ENCODE data around the gene GPN1. TPM values are rescaled to one million over a fixed set of nuclear protein-coding genes. Genes with fewer than 3 reads are reported as not detected.
"Not testable (repeated sequence)": the region's sequence is repeated elsewhere in the genome, so short reads cannot be mapped to it uniquely, and the experiment has no call there.

Gene GPN1
- total RNA-seq, 1 donor from 2014 or later = 27.2 TPM

DNA sequence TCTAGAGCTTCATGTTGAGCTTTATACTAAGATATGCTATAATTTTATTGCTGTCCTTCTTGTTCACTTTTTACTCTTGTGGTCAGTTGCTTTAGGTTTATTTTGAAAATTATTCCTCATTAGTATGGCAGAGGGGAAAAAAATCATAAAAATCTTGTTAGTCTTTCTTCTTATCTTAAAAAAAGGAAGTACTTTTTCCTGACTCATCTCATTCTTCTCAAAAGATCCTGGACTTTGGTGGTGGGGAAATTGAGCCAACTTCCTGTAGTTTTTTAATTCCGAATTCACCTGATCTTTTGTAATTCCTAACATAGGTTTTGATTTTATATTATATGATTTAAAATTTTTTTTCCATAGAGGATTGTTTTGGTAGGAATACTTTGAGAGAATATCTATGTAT, 38.6 kb downstream of the GPN1 start:
- DNase-seq (ENCODE audit: low spot score) = no peak

DNA sequence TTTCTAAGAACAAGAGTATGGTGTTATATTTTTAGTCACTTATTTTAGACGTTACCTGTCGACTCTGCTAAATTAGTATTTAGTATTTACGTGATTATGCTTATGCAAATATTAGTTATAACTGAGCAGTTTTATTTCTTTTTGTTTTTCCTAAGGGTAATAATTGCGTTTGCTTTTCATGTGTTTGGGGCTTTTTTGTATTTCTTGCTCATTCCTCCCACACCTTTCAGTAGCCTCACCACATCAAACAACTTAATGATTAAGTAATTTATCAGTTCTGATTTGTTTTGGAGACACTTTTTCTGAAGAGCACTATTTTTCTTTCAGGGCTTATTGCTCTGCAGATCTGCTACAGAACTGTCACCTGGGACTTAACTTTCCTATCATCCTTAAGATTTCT, 42.4 kb downstream of the GPN1 start:
- DNase-seq (ENCODE audit: low spot score) = no peak

DNA sequence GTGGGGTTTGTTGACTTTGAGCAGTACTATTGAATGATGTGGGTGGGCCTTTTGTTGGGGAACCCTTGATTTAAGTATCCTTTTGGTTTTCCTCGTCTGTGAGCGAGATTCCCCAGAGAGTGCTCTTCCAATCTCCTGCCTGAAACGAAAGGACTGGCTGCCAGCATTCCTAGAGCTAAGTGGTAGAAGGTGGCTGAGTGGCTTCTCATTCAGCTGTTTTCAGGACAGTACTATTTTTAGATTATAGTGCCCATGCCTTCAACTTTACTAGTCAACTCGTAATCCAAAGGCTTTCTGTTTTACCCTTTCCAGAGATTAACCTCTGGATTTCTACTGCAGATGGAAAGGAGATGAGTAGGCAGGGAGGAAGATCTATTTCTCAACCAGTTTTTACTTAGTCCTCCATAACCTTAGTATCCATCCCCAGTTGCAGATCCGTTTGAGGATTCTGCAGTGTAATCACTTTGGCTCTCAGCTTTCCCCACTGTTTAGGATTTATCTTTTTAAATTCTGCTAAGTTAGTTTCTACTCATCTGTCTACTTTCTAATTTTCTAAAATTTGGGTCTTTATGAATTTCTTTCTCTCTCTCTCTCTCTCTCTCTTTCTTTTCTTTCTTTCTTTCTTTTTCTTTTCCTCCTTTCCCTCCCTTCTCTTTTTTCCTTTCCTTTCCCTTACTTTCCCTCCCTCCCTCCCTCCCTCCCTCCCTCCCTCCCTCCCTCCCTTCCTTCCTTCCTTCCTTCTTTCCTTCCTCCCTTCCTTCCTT, 44.1 kb downstream of the GPN1 start:
- no peak for DNase-seq (ENCODE audit: low spot score)

DNA sequence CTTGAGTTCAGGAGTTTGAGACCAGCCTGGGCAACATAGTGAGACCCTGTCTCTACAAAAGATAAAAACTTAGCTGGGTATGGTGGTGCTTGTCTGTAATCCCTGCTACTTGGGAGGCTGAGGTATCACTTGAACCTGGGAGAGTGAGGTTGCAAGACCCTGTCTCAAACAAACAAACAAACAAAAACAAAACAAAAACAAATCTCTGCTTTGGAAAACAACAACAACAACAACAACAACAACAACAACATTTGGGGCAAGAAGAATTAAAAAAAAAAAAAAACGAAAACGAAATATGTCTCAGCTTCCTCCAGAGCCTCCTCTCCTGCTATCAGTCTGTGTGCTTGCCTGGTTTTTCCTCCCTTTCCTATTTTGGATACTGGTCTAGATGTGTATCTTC, 51.7 kb downstream of the GPN1 start:
- no peak for DNase-seq (ENCODE audit: low spot score)

DNA sequence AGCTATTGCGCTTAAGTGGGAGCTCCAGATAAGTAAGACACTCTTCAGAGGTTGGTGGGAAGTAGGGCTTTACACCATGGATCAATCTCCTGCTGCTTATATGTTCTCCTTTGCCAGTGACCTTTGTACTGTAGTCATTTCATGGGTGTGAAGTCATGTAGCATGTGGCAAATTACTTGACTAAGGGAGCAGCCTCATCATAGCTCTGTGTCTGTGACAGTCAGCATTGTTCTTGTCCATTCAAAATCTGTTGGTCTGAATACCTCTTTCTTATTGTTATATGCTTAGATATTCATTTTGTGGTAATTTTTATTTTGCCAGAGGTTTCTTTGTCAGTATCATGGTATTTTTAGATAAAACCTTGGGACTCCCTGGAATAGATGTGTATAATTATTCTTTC, 53.0 kb downstream of the GPN1 start:
- DNase-seq (ENCODE audit: low spot score) = no peak

DNA sequence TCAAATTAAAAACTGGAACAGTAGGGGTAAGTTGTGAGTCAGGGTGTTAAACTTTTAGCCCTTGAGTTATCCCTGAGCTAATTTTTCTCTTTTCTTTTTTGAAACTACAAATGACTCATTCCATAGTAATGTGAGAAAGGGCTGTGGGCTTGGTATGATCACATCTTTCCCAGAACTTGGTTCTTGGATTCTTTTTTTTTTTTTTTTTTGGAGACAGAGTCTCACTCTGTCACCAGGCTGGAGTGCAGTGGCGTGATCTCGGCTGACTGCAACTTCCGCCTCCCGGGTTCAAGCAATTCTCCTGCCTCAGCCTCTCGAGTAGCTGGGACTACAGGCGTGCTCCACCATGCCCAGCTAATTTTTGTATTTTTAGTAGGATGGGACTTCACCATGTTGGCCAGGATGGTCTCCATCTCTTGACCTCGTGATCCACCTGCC, 53.5 kb downstream of the GPN1 start:
- DNase-seq (ENCODE audit: low spot score) = not testable (repeated sequence)

DNA sequence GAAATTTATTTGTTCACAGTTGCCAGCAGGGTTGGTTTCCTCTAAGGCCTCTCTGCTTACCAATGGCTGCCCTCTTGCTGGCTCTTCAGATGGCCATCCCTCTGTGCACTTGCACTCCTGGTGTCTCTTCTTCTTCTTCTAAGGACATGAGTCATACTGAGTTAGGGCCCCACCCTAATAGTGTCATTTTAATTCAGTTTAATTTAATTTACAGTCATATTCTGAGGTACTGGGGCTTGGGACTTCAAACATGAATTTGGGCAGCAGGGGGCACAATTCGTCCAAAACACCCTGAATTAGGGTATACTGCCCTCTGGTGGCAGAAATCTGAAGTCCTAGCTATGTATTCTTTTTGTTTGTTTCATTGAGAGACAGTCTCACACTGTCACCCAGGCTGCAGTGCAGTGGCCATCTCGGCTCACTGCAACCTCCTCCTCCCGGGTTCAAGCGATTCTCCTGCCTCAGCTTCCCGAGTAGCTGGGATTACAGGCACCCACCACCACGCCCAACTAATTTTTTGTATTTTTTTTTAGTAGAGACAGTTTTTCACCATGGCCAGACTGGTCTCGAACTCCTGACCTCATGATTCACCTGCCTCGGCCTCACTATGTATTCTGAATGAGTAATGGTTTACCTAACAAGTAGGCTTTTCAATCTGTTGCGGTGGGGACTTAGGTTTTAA, 54.7 kb downstream of the GPN1 start:
- peak; percentile 87 for DNase-seq (ENCODE audit: low spot score)

DNA sequence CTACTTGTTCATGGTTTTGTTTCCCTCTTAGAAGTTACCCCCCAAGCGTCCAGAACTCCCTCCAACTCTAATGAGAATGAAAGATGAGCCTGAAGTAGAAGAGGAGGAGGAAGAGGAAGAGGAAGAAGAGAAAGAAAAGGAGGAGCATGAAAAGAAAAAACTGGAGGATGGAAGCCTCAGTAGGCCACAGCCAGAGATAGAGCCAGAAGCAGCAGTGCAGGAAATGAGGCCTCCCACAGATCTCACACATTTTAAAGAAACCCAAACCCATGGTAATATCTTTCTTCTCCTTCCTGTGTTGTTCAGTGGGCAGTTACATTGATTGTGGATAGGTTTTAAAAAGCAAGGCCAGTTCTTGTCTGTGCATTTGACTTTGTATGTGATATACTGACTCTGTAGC, 56.2 kb downstream of the GPN1 start:
- DNase-seq (ENCODE audit: low spot score) = not testable (repeated sequence)

- no peak for DNase-seq (ENCODE audit: low spot score)
Observed at GRCh38 chr2:27685577-27685976, 56.7 kb downstream of the GPN1 start.

- no peak for DNase-seq (ENCODE audit: low spot score)
Observed at GRCh38 chr2:27687232-27687631, 58.4 kb downstream of the GPN1 start.

GRCh38 chr2:27689424-27689823, 60.6 kb downstream of the GPN1 start:
- DNase-seq (ENCODE audit: low spot score) = no peak

GRCh38 chr2:27690052-27690451, 61.2 kb downstream of the GPN1 start:
- no peak for DNase-seq (ENCODE audit: low spot score)

GRCh38 chr2:27697660-27698059, 68.8 kb downstream of the GPN1 start:
- DNase-seq (ENCODE audit: low spot score) = no peak

Other genes with a start within 250 kb of the GPN1 start
- gene ZNF513, start 248.3 kb upstream of the GPN1 start, total RNA-seq (ENCODE audit: insufficient read depth, low replicate concordance) = 8.4 TPM
- gene PPM1G, start 219.5 kb upstream of the GPN1 start, total RNA-seq (ENCODE audit: insufficient read depth, low replicate concordance) = 28.2 TPM
- gene NRBP1, start 200.4 kb upstream of the GPN1 start, total RNA-seq (ENCODE audit: insufficient read depth, low replicate concordance) = 89.3 TPM
- gene KRTCAP3, start 186.7 kb upstream of the GPN1 start, total RNA-seq (ENCODE audit: insufficient read depth, low replicate concordance) = not detected
- 21.4 TPM for gene IFT172, start 139.3 kb upstream of the GPN1 start, total RNA-seq (ENCODE audit: insufficient read depth, low replicate concordance)
- 3.1 TPM for gene FNDC4, start 133.8 kb upstream of the GPN1 start, total RNA-seq (ENCODE audit: insufficient read depth, low replicate concordance)
- not detected for gene GCKR, start 132.2 kb upstream of the GPN1 start, total RNA-seq (ENCODE audit: insufficient read depth, low replicate concordance)
- gene ZNF512, start 46.0 kb upstream of the GPN1 start, total RNA-seq (ENCODE audit: insufficient read depth, low replicate concordance) = 27.7 TPM
- gene CCDC121, start within 50 bp of the GPN1 start, total RNA-seq (ENCODE audit: insufficient read depth, low replicate concordance) = 10.6 TPM
- gene SUPT7L, start 34.6 kb downstream of the GPN1 start, total RNA-seq (ENCODE audit: insufficient read depth, low replicate concordance) = 30.6 TPM
- 24.6 TPM for gene SLC4A1AP, start 34.8 kb downstream of the GPN1 start, total RNA-seq (ENCODE audit: insufficient read depth, low replicate concordance)
- 20.7 TPM for gene MRPL33, start 142.7 kb downstream of the GPN1 start, total RNA-seq (ENCODE audit: insufficient read depth, low replicate concordance)

Measured in umbilical cord (tissue), 2 donors.